Measurements from ENCODE around the gene FEV.

FEV gene

DNA sequence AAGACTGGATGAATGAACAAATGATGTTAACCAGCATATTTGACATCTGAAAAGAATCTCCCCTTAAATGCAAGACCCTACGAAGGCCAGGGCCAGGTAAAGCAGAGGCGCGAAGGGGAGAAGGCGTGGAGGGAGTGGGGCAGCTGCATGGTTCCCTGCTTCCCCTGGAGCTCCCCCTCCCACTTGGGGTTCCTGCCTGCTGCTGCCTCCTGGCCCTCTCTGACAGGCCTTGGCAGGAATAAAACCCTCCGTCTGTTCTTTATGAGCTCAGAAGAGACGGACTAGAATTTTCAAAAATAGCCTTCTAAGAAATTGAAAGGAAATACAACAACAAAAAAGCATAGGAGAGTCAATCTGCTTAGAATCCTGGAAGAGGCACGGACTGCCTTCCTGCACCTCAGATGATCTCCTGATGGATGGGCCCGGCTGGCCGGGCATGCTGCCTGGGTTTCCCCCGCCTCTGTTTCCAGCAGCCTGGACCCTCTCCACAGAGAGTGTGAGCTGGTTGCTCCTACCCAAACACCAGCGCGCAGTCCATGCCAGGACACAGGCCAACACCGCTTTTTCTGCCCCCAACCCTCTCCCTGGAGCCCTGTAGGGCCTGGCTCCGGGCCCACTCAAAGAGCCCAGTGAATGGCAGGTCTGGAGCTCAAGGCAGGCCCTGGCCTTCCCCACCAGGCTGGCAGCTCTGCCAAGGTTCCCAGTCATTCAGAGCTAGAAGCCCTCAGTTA is 32.4 kb upstream of the FEV start:
- DNase-seq (ENCODE audit: low spot score) = no peak

DNA sequence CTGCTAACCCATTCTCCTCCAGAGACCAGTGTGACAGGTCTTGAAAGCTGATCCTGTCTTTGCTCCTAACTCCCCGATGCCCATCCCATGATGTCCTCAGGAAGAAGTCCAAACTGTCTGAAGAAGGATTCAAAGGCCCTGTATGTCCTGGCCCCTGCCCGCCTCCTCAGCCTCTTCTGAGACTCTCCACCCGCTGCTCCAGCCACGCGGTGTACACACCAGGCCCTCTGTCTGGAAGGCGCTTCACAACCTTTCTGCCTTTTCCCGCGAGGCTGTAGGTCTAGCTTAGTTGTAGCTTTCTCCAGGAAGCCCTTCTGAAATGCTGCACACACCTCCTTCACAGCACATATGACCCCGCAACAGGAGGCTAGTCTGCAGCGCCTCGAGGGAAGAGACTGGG is 31.7 kb upstream of the FEV start:
- no peak for DNase-seq (ENCODE audit: low spot score)

- no peak for DNase-seq (ENCODE audit: low spot score)
Observed at GRCh38 chr2:219010873-219011272, 25.9 kb upstream of the FEV start.

- peak; percentile 30 for DNase-seq (ENCODE audit: low spot score)
Observed at GRCh38 chr2:219010162-219010756, 25.3 kb upstream of the FEV start.

DNA sequence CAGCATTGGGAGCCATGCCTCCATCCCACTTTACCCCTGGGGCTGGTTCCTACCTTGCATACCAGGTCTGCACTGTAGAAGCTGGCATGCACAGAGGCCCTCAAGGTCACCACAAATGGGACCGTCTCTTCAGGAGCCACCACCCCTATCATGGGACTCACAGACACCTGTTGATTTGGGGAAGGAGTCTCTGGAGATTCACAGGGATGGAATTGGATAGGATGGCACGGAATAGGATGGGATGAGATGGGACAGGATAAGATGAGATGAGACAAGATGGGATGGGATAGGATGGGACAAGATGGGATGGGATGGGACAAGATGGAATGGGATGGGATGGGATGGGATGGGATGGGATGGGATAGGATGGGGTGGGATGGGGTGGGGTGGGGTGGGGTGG is 24.3 kb upstream of the FEV start:
- DNase-seq (ENCODE audit: low spot score) = no peak

DNA sequence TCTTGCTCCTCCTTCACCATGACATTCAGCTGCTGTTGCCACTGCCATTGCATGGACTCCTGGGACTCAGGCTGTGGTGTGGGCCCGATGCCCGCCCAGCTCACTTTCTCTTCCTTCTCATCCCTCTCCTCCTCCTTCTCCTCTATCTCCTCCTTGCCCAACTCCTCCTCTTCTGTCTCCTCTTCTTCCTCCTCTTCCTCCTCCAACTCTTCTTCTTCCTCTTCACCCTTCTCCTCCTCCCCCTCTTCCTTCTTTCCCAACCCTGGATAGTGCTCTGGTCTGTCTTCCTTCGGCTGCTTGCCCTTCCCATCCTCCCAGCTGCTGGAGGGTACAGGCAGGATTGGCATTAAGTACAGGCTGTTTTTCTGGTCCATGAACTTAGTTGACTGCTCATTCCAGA is 19.0 kb upstream of the FEV start:
- DNase-seq (ENCODE audit: low spot score) = no peak

GRCh38 chr2:219003267-219003634 is 18.3 kb upstream of the FEV start:
- DNase-seq (ENCODE audit: low spot score) = no peak

GRCh38 chr2:219002395-219003266 is 17.6 kb upstream of the FEV start:
- peak; percentile 58 for DNase-seq (ENCODE audit: low spot score)

DNA sequence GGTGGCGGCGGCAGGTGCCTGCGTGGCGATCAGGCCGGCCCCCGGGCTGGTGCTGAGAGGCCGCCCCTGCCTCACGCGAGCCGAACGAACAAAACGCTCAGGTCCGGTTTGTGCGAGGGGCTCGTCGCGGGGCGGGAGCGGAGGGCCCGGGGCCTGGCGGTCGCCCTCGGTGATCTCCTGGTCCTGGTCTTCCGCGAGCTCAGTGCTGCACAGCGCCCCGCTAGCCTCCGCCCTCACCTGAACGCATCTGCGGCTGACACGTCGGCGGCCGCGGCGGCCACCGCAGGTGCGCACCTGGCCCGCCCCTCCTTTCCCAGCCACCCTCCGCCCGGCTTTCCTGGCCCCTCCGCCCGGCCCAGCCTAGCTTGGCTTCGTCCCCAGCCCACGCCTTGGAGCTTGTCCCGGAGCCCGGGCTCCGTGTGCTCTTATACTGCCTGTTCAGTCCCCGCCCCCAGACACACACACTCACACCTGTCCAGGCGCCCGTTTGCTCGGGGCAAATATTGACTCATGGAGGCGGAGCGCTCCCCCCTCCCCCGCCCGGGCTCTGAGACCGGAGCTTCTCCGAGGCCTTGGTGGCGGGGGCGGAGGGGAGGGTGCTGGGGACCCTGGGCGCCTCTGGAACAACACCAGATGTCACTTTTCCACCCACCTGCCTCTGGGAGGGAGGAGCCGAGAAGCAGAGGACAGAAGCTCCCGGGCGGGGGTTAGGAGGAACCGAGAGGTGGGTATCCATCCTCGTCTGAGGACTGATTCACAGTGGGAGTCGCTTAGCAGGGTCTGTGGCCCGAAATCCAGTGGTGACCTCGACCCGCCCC is 16.8 kb upstream of the FEV start:
- peak; percentile 56 for DNase-seq (ENCODE audit: low spot score)

DNA sequence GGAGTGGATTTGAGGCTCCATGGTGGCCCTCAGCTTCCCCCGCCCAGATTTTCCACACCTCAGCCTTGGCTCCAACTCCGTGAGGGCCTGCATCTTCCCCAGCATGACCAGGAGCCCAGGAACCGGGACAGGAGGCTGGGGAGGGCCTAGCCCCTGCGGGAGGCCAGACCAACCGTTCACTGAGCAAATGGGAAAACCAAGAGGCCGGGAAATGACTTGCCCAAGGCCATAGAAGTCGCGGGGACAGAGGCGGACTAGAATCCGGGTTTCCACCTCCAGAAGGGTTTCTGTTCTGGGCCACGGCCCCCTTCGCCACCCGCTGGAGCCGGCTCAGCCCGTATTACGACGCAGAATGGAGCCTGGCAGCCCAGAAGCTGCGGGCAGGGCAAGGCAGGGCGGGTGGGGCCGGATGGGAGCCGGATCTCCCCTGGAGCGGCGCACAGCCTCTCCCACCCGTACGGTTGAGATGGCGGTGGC is 16.2 kb upstream of the FEV start:
- no peak for DNase-seq (ENCODE audit: low spot score)

- no peak for DNase-seq (ENCODE audit: low spot score)
Observed at GRCh38 chr2:219000569-219000960, 15.6 kb upstream of the FEV start.

DNA sequence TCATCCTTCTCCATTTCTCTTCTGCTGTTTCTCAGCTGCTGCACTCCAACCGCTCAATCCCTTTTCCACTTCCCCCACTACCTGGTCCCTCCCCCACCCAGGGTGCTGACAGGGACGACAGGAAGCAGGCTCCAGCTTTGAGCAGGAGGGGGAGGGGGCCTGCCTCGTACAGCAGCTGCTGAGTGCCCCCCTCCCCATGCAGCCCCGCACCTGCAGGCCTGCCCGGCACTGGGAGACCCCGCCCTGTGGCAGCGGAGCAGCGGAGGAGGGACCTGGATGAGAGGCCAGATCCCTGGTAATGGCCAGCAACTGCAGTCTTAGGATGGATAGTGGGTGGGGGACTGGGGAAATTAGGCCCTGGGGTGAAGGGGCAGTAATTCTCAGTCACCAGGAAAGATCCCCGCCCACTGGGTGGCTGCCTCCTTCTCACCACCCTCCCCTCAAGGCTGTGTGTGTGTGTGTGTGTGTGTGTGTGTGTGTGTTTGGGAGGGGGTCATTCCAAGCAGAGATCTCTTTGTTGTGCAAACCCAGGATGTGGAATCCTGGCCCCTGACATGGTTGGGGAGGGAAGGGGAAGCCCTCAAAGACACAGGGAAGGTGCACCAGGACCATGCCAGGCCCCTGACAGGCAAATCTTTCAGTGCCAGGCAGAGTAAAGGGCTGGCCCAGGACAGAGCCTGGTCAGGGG is 15.0 kb upstream of the FEV start:
- DNase-seq (ENCODE audit: low spot score) = no peak

DNA sequence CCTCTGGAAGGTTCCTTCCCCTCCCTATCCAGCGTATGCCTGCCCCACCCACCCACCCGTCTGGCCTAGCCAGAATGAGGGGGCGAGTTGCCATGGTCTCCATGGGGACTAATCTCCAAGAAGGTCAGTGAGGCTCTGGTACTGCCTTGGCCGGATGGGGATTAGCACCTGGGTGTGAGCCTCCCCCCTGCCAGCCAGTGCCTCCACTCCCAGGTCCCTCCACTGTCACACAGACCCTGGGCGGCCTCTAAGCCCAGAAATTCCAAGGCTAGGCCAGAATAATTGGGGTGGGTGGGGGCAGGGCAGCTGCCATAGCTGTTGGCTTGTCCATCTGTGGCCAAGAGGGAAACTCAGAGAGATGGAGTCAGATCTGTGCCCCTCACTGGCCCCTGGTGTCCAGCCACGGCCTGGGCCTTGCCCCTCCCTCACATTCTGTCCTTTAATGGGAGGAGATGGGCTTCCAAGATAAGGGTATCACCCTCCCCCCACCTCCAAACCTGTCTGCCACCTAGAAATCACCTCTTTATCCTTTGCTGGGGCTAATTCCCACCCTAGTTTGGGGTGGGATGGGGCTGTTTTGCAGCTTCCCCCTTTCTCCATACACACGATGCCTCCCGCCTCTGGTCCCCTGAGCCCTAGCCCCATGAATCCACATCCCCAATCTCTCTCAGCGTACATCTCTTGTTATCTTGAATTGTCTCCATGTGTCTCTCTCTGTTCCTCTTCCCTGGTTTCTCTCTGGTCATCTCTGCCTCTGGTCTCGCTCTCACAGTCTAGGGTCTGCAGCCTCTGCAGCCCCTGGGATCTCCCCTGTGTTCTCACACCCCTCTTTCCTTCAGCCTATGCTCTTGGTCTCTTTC is 14.3 kb upstream of the FEV start:
- no peak for DNase-seq (ENCODE audit: low spot score)

DNA sequence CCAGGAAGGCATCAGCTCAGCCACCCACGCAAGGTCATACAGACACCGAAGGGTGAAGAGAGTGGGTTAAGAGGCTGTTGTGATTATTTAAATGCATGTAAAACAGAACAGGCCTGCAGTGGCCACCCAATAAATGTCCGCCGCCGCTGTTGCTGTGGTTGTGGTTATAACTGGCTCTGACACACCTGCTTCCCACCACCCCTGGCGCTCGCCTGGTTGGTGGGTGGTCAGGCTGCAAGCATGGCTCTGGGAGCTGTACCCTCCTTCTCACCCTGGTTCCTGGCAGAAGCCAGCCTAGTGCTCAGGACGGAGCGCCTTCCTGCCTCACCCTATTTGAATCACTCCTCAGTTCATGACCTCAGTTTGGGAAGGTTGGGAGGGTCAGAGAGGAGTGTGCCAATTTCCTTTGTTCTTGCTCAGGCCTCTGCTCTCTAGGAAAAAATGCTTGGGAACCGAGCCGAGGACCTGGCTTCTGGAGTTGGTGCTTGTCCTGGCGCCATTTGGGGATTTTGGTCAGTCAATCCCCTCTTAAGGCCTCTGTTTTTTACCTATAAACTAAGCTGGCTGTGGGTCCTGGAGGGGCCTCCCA is 13.5 kb upstream of the FEV start:
- DNase-seq (ENCODE audit: low spot score) = no peak

GRCh38 chr2:218997731-218998130 is 12.7 kb upstream of the FEV start:
- DNase-seq (ENCODE audit: low spot score) = no peak

- DNase-seq (ENCODE audit: low spot score) = no peak
Observed at GRCh38 chr2:218996937-218997336, 12.0 kb upstream of the FEV start.

DNA sequence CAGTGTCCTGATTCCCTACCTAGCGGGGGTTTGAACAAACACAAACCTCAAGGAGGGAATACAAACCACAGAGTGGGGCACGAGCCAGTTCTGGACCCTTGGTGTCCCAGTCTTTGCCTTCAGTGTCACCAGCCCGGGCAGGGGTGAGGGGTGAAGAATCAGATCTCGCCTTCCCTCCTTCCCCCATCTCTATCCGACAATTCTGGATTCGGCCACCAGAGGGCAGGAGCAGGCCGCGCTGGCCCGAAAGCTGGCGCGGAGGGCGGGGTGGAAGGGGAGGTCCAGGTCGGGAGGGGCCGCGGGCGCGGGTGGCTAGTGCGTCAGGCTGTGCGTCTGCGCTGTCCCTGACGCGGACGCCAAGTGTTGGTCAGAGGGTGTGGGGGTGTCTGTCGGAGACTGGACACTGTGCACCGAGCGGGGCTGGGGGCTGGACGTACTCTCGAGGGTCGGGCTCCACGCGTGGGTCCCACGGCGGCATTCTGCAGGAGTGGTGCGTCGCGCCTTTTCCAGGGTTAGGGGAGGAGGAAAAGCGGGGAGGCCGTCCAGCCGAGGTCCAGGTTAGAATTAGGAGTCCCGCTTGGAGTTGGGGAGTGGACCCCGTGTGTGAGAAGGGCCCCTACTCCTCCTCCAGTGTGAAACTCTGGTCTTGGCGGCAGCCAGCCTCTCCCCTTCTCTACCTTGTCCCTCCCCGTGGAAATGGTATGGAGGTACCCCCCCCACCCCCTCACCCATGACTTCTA is 11.2 kb upstream of the FEV start:
- peak; percentile 81 for DNase-seq (ENCODE audit: low spot score)

DNA sequence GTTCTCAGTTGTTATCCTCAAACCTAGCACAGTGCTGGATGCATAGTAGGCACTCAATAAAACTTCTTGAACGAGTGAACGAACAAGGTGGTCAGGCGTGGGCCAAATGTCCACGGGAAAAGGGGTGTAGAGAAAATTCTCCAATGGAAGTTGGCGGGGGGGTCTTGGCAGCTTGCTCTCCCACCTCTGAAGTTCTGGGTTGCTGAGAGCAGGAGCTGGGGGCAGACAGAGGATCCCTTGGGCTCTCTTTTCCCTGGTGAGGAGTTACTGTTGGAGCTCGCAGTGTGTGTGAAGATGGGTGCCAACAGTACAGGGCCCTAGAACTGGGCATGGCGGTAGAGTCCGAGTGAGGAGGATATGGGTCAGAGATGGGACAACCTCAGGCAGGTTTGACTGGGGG is 10.6 kb upstream of the FEV start:
- DNase-seq (ENCODE audit: low spot score) = no peak
